ENCODE data around the gene AXL.

AXL gene

DNA sequence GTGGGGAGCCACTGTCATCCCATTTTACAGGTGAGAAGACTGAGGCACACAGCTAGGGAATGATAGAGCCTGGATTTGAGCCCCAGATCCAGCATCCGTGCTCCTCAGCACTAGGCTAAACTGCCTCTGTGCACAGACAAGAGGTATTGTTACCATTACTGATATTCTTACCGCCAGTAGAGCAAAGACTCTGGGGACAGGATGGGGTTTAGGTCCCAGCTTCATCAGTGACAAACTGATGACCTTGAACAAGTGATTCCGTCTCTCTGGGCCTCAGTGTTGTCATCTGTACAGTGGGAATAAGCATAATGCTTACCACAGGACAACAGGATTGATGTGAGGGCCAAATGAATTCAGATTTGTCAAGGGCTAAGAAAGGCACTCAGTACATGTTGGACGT lies 16.5 kb downstream of the AXL start:
- DNase-seq (ENCODE audit: low read depth in 3 of 3) = no peak

DNA sequence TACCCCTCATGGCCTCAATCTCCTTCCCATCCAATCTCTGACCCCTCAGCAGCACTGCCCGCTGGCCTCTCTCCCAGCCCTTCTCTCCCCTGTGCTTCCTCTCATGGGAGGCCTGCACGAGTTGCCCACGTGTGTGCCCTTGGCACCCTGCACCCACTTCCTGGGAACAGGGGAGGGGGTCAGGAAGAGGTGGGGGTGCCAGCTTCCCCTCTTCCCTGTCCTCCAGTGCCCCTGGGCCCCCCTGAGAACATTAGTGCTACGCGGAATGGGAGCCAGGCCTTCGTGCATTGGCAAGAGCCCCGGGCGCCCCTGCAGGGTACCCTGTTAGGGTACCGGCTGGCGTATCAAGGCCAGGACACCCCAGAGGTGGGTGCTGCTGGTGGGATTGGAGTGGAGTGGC lies 19.2 kb downstream of the AXL start:
- DNase-seq (ENCODE audit: low read depth in 3 of 3) = no peak

DNA sequence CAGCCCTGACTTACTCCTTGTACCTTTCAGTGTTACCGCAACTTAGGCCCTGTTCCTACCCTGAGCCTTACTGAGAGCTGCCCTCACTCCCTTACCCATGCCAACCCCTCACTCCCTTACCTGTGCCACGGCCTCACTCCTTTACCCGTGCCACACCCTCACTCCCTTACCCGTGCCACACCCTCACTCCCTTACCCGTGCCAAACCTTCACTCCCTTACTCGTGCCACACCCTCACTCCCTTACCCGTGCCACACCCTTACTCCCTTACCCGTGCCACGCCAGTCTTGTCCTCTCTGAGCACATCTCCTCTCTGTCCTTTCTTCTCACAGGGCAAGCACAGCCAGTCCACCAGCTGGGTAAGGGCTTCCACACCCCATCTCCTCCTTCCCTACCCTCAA lies 20.3 kb downstream of the AXL start:
- no peak for DNase-seq (ENCODE audit: low read depth in 3 of 3)

DNA sequence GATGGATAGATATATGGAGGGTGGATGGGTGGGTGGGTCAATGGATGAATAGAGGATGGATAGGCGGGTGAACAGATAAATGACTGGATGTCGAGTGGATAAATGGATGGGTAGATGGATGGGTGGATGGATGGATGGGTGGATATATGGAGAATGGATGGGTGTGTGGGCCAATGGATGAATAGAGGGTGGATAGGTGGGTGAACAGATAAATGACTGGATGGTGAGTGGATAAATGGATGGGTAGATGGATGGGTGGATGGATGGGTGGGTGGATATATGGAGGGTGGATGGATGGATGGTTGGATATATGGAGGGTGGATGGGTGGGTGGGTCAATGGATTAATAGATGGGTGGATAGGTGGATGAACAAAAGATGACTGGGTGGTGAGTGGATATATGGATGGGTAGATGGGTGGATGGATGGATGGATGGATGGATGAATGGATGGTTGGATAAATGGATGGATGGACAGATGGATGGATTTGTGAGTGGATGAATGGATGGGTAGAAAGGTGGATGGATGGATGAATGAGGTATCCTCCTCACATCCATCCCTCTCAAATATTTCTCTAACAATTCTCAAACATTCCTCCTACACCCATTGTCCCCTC lies 21.0 kb downstream of the AXL start:
- no peak for DNase-seq (ENCODE audit: low read depth in 3 of 3)

- no peak for DNase-seq (ENCODE audit: low read depth in 3 of 3)
Observed at GRCh38 chr19:41241859-41242258, 22.8 kb downstream of the AXL start.

GRCh38 chr19:41244117-41244516 lies 25.1 kb downstream of the AXL start:
- no peak for DNase-seq (ENCODE audit: low read depth in 3 of 3)

DNA sequence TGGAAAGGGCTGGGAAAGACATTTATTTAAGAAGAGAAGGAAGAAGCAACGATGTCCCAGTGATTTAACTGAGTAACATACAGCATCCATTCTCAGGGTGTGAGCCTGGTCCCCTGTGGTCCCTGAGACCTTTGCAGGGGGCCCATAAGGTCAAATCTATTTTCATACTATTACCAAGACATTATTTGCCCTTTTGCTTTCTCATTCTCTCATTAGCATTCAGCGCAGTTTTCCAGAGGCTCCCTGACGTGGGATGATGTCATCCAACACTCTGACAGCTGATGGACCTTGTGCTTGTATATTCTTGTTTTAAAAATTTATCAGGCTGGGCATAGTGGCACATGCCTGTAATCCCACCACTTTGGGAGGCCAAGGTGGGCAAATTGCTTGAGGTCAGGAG lies 26.8 kb downstream of the AXL start:
- no peak for DNase-seq (ENCODE audit: low read depth in 3 of 3)

- DNase-seq (ENCODE audit: low read depth in 3 of 3) = no peak
Observed at GRCh38 chr19:41248895-41249294, 29.9 kb downstream of the AXL start.

- no peak for DNase-seq (ENCODE audit: low read depth in 3 of 3)
Observed at GRCh38 chr19:41249707-41250423, 30.8 kb downstream of the AXL start.

GRCh38 chr19:41253660-41254059 lies 34.6 kb downstream of the AXL start:
- DNase-seq (ENCODE audit: low read depth in 3 of 3) = no peak

GRCh38 chr19:41255171-41255570 lies 36.1 kb downstream of the AXL start:
- DNase-seq (ENCODE audit: low read depth in 3 of 3) = no peak

DNA sequence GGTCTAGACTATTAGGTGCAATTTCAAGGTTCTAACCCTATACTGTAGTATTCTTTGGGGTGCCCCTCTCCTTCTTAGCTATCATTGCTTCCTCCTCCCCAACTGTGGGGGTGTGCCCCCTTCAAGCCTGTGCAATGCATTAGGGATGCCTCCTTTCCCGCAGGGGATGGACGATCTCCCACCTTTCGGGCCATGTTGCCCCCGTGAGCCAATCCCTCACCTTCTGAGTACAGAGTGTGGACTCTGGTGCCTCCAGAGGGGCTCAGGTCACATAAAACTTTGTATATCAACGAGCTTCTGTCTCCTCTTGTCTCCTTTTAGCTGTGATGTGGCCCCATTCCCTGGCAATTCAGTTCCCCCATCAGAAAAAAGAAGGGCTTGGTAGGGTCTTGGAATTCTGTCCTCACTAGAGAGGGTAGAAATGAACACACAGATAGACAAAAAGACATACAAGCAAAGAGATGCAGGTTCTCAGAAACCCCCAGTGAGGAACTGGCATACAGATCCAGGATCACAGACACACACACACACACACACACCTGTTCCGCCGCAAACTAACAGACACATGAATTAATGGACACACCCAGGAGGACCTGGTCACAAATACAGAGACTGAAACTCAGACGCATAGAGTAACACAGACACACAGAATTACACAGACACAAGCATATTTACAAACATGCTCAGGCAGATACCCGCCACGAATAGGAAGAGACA lies 42.6 kb downstream of the AXL start:
- peak in 1 of 3 donors; percentile 7 for DNase-seq (ENCODE audit: low read depth in 3 of 3)

GRCh38 chr19:41263042-41263849 lies 44.2 kb downstream of the AXL start:
- peak; percentile 69 to 82 (median 72) for DNase-seq (ENCODE audit: low read depth in 3 of 3)

DNA sequence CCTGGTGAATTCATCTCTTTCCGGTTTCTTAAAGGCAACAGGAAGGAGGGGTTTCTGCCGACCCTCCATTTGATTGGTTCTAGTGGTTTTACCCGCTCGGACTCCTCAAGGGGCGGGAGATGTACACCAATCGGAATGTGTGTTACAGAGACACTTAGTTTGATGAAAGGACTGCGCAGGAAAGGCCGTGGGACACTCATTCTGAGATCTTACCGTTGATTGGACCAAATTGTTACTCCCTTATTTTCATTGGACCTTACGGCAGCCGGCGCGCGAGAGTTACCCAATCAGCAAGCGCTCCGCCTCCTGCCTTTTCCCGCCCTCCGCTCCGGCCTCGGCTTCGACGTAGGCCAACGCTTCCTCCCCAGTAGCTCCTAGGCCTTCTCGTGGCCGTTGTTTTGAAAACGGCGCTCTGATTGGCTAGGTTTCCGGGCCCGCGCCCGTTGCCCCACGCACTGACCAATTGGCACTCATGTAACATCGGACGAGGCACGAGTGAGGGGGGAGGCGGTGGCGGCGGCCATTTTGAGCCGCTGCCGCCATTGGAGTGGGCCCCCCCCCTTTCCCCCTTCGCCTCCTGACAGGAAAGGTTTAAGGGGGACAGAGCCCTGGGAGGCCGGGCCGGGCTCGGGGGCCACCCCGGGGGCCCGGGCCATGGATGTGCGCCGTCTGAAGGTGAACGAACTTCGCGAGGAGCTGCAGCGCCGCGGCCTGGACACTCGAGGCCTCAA lies 45.0 kb downstream of the AXL start, which contains the start of gene HNRNPUL1:
Gene HNRNPUL1, plus strand, starts transcription at position 523 of the 731 bp plus-strand sequence. Its CDS starts 132 bp downstream, at position 655.
- DNase-seq (ENCODE audit: low read depth in 3 of 3) = peak; percentile 98

GRCh38 chr19:41264581-41265394 lies 45.8 kb downstream of the AXL start:
- peak; percentile 30 to 72 (median 43) for DNase-seq (ENCODE audit: low read depth in 3 of 3)

- DNase-seq (ENCODE audit: low read depth in 3 of 3) = peak in 1 of 3 donors; percentile 6
Observed at GRCh38 chr19:41265395-41266153, 46.6 kb downstream of the AXL start.

GRCh38 chr19:41269055-41269454 lies 50.0 kb downstream of the AXL start:
- DNase-seq (ENCODE audit: low read depth in 3 of 3) = no peak

- no peak for DNase-seq (ENCODE audit: low read depth in 3 of 3)
Observed at GRCh38 chr19:41269571-41269970, 50.5 kb downstream of the AXL start.

- DNase-seq (ENCODE audit: low read depth in 3 of 3) = no peak
Observed at GRCh38 chr19:41273076-41273475, 54.1 kb downstream of the AXL start.

DNA sequence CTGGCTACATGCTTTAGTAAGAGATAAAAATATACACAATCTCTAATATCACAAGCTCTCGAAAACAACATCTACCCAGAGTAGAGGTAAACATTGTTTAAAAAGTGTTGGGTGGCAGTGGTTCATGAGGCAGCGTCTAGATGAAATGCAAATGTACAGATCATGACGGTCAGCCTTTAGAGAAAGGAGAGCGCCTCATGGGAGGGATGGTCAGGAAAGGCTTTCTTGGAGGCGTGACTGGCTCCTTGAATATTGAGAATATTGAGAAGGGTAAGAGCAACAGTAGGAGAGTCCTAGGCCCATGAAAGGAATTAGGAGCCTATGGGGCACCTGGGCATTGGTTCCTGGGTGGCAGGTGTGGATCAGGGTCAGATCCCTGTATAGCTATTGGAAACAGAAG lies 55.8 kb downstream of the AXL start:
- DNase-seq (ENCODE audit: low read depth in 3 of 3) = no peak
